22Rv1 (cell line): ENCODE measurements around the gene SMARCAD1.

Experiments used
- CTCF ChIP-seq: fragments of 450-650 bp; IDR thresholded peaks from 2 replicates; pipeline ENCODE4 v1.5.1; 2017; ENCODE audit warnings: mild to moderate bottlenecking
- ZFX ChIP-seq: fragments of 450-650 bp; IDR thresholded peaks from 2 replicates; pipeline ENCODE4 v1.6.1; 2017; ENCODE audit warnings: antibody characterized with exemption, borderline replicate concordance

GRCh38 chr4:94221916-94222315 lies 14.3 kb downstream of the SMARCAD1 start:
- TF ChIP-seq CTCF (no peak), ZFX (no peak)
